ENCODE measurements around the gene MGAT5.

MGAT5 gene

DNA sequence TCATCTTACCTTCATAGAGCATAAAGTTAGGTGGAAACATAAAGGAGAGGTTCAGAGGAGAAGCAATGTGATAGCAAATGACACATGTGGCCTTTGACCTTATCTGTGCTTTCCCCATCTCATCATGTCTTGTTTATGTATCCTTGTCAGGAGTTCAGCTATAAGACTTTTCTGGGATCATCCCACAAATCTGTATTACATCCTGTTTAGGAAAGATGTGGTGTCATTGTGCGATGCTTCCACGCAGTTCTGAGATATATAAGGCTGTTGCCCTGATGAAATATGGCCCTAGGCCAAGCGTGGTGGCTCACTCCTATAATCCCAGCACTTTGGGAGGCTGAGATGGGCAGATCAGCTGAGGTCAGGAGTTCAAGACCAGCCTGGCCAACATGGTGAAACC, 15.5 kb upstream of the MGAT5 start:
- H3K27me3 Mint-ChIP-seq (ENCODE audit: low read depth, poor library complexity): no peaks in the 10 kb centered on the region
- TF ChIP-seq, protein P1, sequence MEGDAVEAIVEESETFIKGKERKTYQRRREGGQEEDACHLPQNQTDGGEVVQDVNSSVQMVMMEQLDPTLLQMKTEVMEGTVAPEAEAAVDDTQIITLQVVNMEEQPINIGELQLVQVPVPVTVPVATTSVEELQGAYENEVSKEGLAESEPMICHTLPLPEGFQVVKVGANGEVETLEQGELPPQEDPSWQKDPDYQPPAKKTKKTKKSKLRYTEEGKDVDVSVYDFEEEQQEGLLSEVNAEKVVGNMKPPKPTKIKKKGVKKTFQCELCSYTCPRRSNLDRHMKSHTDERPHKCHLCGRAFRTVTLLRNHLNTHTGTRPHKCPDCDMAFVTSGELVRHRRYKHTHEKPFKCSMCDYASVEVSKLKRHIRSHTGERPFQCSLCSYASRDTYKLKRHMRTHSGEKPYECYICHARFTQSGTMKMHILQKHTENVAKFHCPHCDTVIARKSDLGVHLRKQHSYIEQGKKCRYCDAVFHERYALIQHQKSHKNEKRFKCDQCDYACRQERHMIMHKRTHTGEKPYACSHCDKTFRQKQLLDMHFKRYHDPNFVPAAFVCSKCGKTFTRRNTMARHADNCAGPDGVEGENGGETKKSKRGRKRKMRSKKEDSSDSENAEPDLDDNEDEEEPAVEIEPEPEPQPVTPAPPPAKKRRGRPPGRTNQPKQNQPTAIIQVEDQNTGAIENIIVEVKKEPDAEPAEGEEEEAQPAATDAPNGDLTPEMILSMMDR (IDR thresholded peaks at IDR 0.05): no peak
- H3K36me3 Mint-ChIP-seq (ENCODE audit: low read depth): peaks cover 4% of the 10 kb centered on the region
- peaks cover 15% of the 10 kb centered on the region for H3K4me1 Mint-ChIP-seq
- no peak overlapping the region for H3K4me3 Mint-ChIP-seq
- DNase-seq: no peak
- no peak overlapping the region for H3K27ac Mint-ChIP-seq
- peaks cover 4% of the 10 kb centered on the region for H3K9me3 Mint-ChIP-seq

DNA sequence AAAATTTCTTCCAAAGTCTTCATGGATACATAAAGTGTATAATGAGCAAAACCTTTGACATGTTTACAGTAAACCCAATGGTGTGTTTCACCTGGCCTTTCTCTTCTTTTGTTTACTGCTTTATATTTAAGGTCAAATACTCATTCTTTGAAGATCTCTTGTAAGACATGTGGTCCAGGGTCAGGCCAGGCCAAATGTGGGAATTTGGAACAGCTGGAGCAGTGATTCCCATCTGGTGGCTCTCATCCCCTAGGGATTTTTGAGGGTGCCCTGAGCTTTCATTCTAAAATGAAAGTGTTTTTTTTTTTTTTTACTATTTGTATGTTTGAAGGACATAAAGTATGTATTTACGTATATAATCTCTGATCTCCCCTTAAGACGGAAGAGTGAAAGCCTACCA, 13.8 kb upstream of the MGAT5 start:
- Mint-ChIP-seq H3K9me3 (peaks cover 4% of the 10 kb centered on the region), H3K36me3 (ENCODE audit: low read depth) (peaks cover 4% of the 10 kb centered on the region), H3K4me3 (no peak overlapping the region), H3K4me1 (peaks cover 16% of the 10 kb centered on the region), H3K27me3 (ENCODE audit: low read depth, poor library complexity) (no peaks in the 10 kb centered on the region), H3K27ac (no peak overlapping the region)
- no peak for DNase-seq
- TF ChIP-seq, protein P1 (IDR thresholded peaks at IDR 0.05): no peak

DNA sequence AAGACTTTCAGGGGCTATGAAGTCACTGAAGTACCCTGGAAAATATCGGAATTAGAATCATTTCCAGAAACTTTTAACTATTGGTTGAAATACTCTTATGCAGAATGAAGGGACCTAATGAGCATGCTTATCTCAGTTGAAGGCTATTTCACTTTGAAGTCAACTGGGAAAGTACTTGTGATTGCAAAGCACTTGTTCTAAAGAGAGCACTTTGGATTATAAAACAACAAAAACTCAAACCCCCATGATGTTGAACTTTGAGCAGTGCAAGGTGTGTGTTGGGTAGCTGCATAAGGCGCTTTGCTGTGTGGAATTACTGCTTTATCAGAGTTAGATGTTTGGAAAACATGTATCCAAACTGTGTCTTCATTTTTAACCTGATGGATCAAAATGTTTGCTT, 12.0 kb upstream of the MGAT5 start:
- Mint-ChIP-seq H3K4me1 (peaks cover 28% of the 10 kb centered on the region), H3K4me3 (no peak overlapping the region), H3K27me3 (ENCODE audit: low read depth, poor library complexity) (no peaks in the 10 kb centered on the region), H3K36me3 (ENCODE audit: low read depth) (peaks cover 4% of the 10 kb centered on the region), H3K27ac (no peak overlapping the region), H3K9me3 (peaks cover 4% of the 10 kb centered on the region)
- TF ChIP-seq, protein P1 (IDR thresholded peaks at IDR 0.05): no peak
- DNase-seq: no peak

DNA sequence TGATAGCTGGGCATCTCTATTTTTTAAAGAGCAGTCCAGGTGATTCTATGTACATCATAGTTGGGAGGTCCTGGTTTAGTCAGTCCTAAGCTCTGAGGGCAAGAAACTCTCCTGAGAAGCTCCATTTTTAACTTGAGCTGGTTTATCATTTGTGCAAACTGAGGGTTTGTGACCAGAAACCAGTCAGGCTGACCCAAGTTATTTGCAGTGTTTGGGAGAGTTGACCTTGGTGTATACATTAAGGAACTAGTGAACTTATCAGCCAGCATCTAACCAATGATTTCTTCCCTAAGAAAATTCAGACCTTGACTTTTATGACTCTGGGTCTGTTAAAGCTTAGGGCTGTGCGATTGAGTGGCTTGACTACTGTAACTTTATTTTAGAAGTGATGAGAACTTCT, 10.6 kb upstream of the MGAT5 start:
- peaks cover 4% of the 10 kb centered on the region for H3K36me3 Mint-ChIP-seq (ENCODE audit: low read depth)
- TF ChIP-seq, protein P1 (IDR thresholded peaks at IDR 0.05): no peak
- DNase-seq: no peak
- peaks cover 4% of the 10 kb centered on the region for H3K9me3 Mint-ChIP-seq
- H3K4me1 Mint-ChIP-seq: peaks cover 28% of the 10 kb centered on the region
- H3K27ac Mint-ChIP-seq: no peak overlapping the region
- no peak overlapping the region for H3K4me3 Mint-ChIP-seq
- no peaks in the 10 kb centered on the region for H3K27me3 Mint-ChIP-seq (ENCODE audit: low read depth, poor library complexity)

DNA sequence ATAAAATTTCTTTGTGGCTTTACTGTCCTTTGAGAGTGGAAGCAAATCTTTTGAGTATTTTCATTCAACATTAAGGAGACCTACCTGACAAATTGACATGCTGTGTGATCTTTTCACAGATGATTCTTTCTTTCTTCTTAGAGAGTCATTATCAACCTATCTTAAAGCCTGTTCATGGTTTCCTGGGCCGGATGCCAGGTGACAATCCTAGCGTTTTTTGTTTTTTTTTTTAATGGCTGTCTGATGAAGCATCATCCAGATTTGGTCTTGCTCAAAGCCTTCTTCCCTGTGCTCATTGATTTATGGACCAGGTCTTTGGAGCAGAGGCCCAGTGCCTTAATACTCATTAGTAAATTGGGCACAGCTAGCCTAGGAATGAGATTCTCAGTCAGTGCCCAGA, 9.8 kb upstream of the MGAT5 start:
- no peak for DNase-seq

DNA sequence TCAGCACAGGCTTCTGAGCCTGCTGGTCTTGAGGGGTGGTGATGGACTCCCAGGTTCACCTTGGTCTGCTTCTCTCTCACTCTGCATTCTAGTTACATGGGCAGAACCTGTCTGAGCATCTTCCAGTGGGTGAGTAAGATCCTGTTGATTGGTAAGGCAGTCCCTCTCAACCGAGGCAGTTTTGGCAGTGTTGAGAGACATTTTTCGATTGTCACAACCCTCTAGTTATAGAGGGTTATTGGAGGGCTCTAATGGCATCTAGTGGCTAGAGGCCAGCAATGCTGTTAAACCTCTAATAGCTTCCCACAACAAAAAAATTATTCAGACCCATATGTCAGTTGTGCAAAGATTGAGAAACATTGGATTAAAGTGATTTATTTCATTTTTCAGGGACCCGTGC, 9.3 kb upstream of the MGAT5 start:
- no peak overlapping the region for H3K27ac Mint-ChIP-seq
- H3K4me1 Mint-ChIP-seq: peaks cover 24% of the 10 kb centered on the region

More for the DNA sequence above, 9.8 kb upstream of the MGAT5 start:
- Mint-ChIP-seq H3K27me3 (ENCODE audit: low read depth, poor library complexity) (no peaks in the 10 kb centered on the region), H3K36me3 (ENCODE audit: low read depth) (peaks cover 4% of the 10 kb centered on the region), H3K9me3 (peaks cover 4% of the 10 kb centered on the region), H3K4me1 (peaks cover 28% of the 10 kb centered on the region), H3K27ac (no peak overlapping the region), H3K4me3 (no peak overlapping the region)
- TF ChIP-seq, protein P1 (IDR thresholded peaks at IDR 0.05): no peak

More for the DNA sequence above, 9.3 kb upstream of the MGAT5 start:
- TF ChIP-seq, protein P1 (IDR thresholded peaks at IDR 0.05): no peak
- Mint-ChIP-seq H3K4me3 (no peak overlapping the region), H3K9me3 (no peaks in the 10 kb centered on the region), H3K27me3 (ENCODE audit: low read depth, poor library complexity) (no peaks in the 10 kb centered on the region), H3K36me3 (ENCODE audit: low read depth) (no peaks in the 10 kb centered on the region)
- no peak for DNase-seq

All from nephron progenitor cell (in vitro differentiated cells).